ENCODE measurements around the gene FANCD2OS. TPM values are rescaled to one million over a fixed set of nuclear protein-coding genes. Genes with fewer than 3 reads are reported as not detected.
"Not testable (repeated sequence)": the region's sequence is repeated elsewhere in the genome, so short reads cannot be mapped to it uniquely, and the experiment has no call there.

Gene FANCD2OS
- total RNA-seq, 1 experiment from 2014 or later, result not detected

- DNase-seq (ENCODE audit: low read depth), result no peak
Measured at GRCh38 chr3:10093678-10094077, 14.4 kb downstream of the FANCD2OS start.

- not testable (repeated sequence) for DNase-seq (ENCODE audit: low read depth)
Measured at GRCh38 chr3:10091387-10091786, 16.7 kb downstream of the FANCD2OS start.

- DNase-seq (ENCODE audit: low read depth), result not testable (repeated sequence)
Measured at GRCh38 chr3:10090774-10091173, 17.3 kb downstream of the FANCD2OS start.

GRCh38 chr3:10090179-10090578 is 17.9 kb downstream of the FANCD2OS start:
- no peak for DNase-seq (ENCODE audit: low read depth)

GRCh38 chr3:10088256-10088655 is 19.8 kb downstream of the FANCD2OS start:
- no peak for DNase-seq (ENCODE audit: low read depth)

GRCh38 chr3:10085738-10086137 is 22.3 kb downstream of the FANCD2OS start:
- no peak for DNase-seq (ENCODE audit: low read depth)

GRCh38 chr3:10081871-10082270 is 26.2 kb downstream of the FANCD2OS start:
- DNase-seq (ENCODE audit: low read depth), result no peak

- DNase-seq (ENCODE audit: low read depth), result no peak
Measured at GRCh38 chr3:10074666-10075065, 33.4 kb downstream of the FANCD2OS start.

- not testable (repeated sequence) for DNase-seq (ENCODE audit: low read depth)
Measured at GRCh38 chr3:10070077-10070476, 38.0 kb downstream of the FANCD2OS start.

GRCh38 chr3:10055097-10055496 is 53.0 kb downstream of the FANCD2OS start:
- no peak for DNase-seq (ENCODE audit: low read depth)

Other genes with a start within 250 kb of the FANCD2OS start
- gene CIDEC, start 228.0 kb downstream of the FANCD2OS start, total RNA-seq (2014; rRNA removed; shearing (Covaris generic)), result not detected in 2 replicates
- 22.6 and 30.6 TPM in 2 replicates for gene JAGN1, start 217.6 kb downstream of the FANCD2OS start, total RNA-seq (2014; rRNA removed; shearing (Covaris generic))
- gene IL17RE, start 205.4 kb downstream of the FANCD2OS start, total RNA-seq (2014; rRNA removed; shearing (Covaris generic)), result 0.05 and 0.15 TPM in 2 replicates
- 26.4 and 29.5 TPM in 2 replicates for gene IL17RC, start 191.2 kb downstream of the FANCD2OS start, total RNA-seq (2014; rRNA removed; shearing (Covaris generic))
- 7.7 and 12.0 TPM in 2 replicates for gene CRELD1, start 174.4 kb downstream of the FANCD2OS start, total RNA-seq (2014; rRNA removed; shearing (Covaris generic))
- 2.8 and 3.8 TPM in 2 replicates for gene PRRT3, start 155.8 kb downstream of the FANCD2OS start, total RNA-seq (2014; rRNA removed; shearing (Covaris generic))
- 53.8 and 98.5 TPM in 2 replicates for gene EMC3, start 121.4 kb downstream of the FANCD2OS start, total RNA-seq (2014; rRNA removed; shearing (Covaris generic))
- 12.2 and 16.0 TPM in 2 replicates for gene FANCD2, start 81.8 kb downstream of the FANCD2OS start, total RNA-seq (2014; rRNA removed; shearing (Covaris generic))
- 135 and 205 TPM in 2 replicates for gene BRK1, start 7.4 kb upstream of the FANCD2OS start, total RNA-seq (2014; rRNA removed; shearing (Covaris generic))
- 18.5 and 28.9 TPM in 2 replicates for gene VHL, start 33.5 kb upstream of the FANCD2OS start, total RNA-seq (2014; rRNA removed; shearing (Covaris generic))
- gene IRAK2, start 56.7 kb upstream of the FANCD2OS start, total RNA-seq (2014; rRNA removed; shearing (Covaris generic)), result 7.6 and 8.2 TPM in 2 replicates
- 13.4 and 14.4 TPM in 2 replicates for gene TATDN2, start 140.2 kb upstream of the FANCD2OS start, total RNA-seq (2014; rRNA removed; shearing (Covaris generic))
- not detected in 2 replicates for gene GHRL, start 184.7 kb upstream of the FANCD2OS start, total RNA-seq (2014; rRNA removed; shearing (Covaris generic))
- 183 and 201 TPM in 2 replicates for gene SEC13, start 212.9 kb upstream of the FANCD2OS start, total RNA-seq (2014; rRNA removed; shearing (Covaris generic))

Measured in M059J (cell line).